Ecto neural progenitor cell (in vitro differentiated cells): ENCODE data around the gene CD4.
A peak's percentile ranks its signal among the peaks of the same experiment; 100 is the strongest.
"Not testable (repeated sequence)": the region's sequence is repeated elsewhere in the genome, so short reads cannot be mapped to it uniquely, and the experiment has no call there.

Experiments used
- DNase-seq: peaks from one replicate; pipeline ENCODE4 v3.0.0-alpha.2; 2018; ENCODE audit warnings: low spot score

The CD4 gene

DNA sequence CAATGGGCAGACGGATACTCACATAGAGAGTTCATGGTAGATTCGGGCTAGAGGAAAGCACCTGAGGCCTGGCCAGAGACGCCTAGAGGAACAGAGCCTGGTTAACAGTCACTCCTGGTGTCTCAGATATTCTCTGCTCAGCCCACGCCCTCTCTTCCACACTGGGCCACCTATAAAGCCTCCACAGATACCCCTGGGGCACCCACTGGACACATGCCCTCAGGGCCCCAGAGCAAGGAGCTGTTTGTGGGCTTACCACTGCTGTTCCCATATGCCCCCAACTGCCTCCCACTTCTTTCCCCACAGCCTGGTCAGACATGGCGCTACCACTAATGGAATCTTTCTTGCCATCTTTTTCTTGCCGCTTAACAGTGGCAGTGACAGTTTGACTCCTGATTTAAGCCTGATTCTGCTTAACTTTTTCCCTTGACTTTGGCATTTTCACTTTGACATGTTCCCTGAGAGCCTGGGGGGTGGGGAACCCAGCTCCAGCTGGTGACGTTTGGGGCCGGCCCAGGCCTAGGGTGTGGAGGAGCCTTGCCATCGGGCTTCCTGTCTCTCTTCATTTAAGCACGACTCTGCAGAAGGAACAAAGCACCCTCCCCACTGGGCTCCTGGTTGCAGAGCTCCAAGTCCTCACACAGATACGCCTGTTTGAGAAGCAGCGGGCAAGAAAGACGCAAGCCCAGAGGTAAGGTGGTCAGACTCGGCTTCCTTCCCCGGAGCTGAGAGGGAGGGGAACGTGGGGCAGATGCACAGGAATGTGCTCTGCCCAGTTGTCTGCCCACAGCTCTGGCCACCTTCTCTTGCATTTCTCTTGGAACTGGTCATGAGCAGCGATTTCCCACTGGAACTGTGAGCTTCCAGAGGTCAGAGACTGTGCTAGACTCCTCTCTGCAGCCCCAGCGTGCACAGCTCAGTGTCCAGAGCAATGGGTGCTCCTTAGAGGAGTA, at the start of gene CD4:
CD4 (plus strand) TSS at position 557 of the 953 bp plus-strand sequence. CDS start 10,611 bp downstream, outside the sequence.
- no peak for DNase-seq

DNA sequence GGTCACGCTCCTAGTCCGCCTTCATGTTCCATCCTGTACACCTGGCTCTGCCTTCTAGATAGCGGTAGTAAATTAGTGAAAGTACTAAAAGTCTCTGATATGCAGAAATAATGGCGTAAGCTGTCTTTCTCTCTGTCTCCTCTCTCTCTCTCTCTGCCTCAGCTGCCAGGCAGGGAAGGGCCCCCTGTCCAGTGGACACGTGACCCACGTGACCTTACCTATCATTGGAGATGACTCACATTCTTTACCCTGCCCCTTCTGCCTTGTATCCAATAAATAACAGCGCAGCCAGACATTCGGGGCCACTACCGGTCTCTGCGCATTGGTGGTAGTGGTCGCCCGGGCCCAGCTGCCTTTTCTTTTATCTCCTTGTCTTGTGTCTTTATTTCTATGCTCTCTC, 47.2 kb upstream of the CD4 start:
- DNase-seq = not testable (repeated sequence)

DNA sequence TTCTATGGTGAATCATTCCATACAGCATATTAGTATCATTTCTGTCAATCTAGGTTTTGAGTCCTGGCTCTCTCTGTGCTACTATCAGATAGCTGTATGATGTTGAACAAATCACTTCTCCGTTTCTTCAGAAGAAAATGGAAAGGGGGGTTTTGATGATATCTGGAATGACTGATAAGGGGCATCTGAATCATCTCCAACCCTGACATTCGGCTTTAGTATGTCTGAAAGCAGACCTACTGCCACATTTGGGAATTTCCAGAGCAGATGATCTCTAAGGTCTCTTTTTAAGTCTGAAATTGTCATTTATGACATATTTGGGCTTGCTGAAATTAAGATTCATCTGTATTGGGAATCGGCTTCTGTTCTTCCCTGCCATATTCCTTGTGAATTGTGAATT, 46.5 kb upstream of the CD4 start:
- DNase-seq = no peak

DNA sequence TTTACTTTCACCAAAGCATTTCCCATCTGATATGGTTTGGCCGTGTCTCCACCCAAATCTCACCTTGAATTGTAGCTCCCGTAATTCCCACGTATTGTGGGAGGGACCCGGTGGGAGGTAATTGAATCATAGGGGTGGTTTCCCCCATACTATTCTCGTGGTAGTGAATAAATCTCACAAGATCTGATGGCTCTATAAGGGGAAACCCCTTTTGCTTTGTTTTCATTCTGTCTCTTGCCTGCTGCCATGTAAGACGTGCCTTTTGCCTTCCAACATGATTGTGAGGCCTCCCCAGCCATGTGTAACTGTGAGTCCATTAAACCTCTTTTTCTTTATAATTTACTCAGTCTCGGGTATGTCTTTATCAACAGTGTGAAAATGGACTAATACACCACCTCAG, 46.0 kb upstream of the CD4 start:
- DNase-seq = not testable (repeated sequence)

DNA sequence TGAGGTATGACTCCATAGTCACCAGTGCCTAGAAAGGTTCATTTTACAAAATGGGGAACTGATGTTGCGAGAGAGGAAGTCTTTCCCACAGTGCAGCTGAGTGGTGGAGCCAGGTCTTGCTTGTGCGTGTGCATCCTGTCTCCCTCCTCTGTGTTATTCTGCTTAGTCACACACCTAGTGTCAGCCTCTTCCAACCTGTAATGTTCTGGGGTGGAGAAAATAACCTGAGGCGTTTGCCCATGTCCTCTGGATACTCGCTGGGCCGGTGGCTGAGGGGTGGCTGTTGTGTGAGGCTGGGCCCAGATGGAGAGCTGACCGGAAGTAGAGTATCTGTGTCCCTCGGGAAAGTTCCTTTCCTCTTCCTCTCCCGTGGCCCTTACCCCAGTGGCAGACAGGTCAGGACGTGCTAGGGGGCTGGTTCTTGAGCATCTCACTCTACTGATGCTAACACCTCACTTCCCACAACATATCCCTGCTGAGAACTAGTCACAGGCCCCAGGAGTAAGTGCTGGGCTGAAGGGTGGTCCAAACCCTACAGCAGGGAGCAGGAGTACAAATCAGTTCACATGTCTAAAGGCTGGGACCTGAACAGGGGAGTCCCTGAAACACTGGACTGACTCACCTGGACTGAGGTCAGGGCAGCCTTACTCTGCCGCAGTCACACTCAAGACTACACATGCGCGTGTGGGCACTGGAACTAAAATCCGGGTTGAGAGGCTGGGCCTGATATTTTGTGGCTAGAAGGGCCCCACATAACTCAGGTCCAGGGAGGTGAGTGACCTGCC, 43.4 kb upstream of the CD4 start:
- DNase-seq = no peak

DNA sequence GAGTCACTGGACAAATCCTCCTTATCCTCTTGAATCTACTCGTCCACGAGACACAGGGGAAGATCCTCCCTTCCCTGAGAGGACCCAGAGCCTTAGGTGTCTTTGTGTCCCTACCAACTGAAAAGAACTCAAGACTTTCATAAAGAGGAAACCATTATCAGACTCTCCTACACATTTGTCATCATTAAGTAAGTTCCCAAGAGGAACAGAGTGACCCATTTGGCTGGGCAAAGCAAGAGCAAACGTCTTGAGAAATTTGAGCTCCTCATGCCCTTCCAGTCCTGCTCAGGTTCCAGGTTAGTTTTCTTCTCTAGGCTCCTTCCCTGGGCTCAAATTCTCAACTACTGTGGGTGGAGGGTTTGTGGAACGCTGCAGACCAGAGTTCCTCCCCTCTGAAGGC, 42.1 kb upstream of the CD4 start:
- DNase-seq = no peak

DNA sequence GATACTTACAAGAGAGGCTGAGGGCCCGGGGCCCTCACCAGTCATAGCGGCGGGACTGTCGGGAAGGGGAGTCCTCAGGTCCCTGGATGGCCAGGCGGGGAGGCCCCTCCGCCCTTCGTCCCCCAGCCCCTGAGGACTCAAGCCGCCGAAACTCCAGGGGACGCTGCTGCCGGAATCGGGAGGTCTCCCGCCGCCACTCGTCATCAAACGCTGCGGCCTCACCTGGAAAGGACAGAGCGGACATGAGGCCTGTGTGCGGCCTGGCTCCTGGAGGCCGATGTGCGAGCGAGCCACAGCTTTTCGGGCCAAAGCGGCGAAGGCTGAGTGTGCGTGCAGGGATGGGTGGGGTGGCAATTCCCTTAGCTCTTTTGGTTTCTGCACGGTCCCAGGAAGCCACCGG, 40.6 kb upstream of the CD4 start:
- no peak for DNase-seq

DNA sequence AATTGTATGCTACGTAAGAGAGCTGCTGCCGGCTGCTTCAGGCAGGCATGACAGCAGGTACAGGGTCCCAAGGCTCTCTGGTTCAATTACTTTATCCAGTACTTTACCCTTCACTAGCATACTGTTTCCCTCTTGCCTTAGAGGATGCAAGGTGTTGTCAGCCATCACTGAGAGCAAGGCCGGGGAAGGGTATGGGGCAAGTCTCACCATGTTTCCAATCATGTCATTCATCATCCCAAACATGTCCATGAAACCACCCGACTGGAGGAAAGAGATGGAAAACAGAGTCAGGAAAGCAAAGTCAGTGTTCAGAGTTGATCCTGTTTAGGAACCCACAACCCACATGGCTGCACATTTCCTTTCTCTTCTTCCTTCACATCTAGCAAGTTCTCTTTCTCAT, 38.8 kb upstream of the CD4 start:
- no peak for DNase-seq

DNA sequence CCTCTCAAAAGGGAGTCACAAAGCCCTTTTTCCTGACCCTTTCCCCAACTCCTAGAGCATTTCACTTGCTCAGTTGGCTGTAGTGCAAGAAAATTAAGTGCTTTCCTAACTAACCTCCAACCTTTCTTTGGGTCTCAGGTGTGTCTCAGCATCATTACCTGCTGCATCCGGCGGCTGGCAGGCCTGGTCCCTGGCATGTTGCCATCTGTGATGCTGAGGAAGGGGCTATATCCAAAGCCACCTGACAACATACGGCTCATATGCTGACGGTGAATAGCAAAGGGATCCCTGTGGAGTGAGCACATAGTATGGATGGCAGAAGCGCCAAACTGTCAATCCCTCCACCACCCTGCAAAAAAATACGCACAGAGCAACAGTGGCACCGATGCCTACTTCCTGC, 37.6 kb upstream of the CD4 start:
- DNase-seq = no peak

DNA sequence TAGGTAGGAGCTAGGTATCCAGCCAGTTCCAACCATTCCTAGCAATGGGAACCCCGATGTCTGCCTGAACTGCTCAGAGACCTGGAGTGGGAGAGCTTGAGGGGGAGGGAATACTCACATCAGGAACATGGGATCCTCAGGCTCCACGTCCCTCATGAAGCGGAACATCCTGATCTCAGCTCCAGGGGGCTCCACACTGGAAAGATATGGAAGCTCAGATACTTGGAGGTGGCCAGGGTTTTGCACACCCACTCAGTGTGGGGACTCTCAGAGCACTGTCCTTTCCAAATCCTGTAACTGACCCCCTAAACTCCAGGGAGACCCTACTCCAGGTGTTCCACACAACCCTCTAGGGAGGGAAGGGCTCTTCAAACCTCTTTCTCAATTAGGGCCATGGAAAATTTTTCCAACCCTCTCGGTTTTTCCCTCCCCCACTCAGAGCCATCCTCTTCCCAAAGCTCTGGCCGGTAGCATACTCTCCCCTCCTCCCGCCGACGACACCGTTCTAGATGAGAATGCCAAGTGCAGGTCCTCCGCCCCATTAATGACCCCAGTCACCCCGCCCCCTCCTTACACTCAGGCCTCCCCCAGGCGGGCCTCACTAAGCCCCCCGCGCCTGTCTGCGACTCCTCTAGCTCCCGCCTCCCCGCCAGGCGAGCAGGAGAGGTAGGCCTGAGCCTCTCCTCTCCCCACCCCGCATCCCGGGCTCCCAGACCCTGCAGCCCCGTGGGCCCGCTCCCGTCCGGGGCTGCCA, 37.0 kb upstream of the CD4 start:
- DNase-seq = no peak

DNA sequence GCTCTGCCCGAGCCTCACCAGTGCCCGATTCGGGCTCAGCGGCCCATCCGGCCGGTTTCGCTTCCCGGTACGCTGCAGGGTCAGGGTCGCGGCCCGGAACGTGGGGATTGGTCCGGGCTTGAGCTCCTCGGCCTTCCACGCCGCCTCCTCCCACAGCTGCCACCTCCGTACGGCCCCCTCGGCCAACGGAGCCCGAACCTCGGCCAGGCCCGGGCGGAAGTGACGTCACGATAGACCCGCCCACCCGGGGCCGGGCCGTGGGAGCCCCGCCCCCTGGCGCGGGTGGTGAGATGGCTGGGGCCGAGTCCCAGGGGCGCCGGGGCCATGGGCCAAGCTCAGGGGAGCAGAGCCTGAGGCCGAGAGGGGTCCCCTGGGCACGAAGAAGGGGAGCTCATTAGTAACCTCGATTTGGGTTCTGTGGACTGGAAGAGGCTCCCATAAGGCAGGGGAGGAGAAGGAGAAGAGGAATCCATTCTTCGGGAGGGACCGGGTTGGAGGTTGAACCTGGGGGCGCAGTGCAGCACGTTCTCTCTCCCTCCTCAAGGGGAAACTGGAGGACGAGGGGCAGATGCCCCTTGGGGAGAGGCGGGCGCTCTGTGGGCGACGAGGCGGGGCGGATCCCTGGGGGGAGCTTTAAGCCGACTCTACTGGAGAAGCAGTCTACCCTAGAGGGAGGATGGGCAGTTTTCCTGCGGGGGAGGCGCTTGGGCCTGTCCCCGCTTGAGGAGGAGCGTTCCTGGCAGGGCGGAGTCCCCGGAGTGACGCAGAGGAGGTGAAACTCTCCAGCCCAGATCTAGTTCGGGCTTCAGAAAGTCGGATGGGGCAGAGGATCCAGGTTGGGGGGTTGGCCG, 36.2 kb upstream of the CD4 start, which contains the start of gene MLF2:
MLF2 (minus strand) TSS at position 221 of the 851 bp plus-strand sequence. CDS start 807 bp downstream, outside the sequence.
- peak; percentile 100 for DNase-seq

DNA sequence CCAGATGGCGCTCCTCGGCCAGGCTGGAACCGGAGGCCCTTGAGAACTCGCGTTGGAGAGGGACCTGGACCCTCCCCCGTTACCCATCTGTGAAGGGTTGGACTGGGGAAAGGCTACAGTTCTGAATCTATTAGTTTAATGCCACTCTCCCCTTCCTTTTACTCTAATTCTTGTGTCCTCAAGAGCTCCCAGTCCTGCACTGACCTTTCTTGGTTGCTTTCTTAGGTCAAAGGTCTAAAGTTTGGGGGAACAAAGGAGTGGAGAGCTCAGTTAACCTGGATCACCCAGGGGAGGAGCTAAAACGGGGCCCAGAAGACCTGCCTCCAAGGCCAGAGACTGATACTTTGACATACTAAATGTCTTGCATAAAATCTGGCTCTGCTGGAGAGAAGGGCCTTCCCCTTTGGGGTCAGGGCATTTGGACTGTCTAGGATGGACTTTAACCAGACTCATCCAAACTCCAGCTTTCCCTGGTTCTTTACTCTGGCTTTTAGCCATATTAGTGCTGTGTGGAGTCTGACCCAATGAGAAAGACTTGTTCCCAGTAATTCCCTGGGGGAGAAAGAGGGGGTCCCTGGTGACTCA, 35.5 kb upstream of the CD4 start:
- no peak for DNase-seq

DNA sequence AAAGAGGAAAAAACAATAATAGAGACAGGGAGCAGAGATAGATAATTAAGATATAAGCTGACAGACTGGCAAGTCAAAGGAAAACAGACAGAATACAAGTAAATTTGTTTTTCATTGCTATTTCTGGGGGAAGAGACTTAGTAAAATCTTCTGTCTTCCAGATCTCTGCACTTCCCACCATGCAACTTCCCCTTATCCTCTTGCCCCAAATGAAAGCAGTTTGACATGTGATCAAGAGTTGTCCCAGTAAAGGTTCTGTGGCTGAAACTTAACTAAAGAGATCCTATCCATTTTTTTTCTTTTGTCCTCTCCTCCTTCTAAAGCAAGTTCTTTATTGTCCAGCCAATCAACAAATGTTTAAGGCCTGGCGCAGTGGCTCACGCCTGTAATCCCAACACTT, 34.9 kb upstream of the CD4 start:
- DNase-seq = no peak

DNA sequence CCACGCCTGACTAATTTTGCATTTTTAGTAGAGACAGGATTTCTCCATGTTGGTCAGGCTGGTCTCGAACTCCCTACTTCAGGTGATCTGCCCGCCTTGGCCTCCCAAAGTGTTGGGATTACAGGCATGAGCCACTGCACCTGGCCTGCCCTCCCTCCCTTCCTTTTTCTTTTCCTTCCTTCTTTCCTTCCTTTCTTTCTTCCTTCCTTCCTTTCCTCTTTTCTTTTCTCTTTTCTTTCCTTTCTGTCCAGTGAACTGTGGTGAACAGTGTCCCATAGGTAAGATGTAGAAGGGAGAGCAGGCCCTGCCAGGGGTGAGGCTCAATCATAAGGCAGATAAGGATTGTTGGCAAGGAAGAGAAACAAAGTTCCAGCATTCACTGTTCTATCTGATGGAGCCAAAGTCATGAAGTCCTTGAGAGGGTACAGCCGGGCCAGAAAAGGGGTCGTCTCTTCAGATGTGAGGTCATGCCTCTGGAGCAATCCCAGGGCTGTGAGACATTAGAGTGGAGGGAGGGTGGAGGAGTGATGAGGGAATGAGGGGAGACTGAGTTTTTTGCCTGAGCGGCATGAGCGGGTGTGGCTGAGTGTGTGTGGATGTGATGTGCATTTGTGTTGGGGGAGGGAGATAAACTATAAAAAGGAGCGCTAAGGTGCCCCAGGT, 32.2 kb upstream of the CD4 start:
- no peak for DNase-seq

DNA sequence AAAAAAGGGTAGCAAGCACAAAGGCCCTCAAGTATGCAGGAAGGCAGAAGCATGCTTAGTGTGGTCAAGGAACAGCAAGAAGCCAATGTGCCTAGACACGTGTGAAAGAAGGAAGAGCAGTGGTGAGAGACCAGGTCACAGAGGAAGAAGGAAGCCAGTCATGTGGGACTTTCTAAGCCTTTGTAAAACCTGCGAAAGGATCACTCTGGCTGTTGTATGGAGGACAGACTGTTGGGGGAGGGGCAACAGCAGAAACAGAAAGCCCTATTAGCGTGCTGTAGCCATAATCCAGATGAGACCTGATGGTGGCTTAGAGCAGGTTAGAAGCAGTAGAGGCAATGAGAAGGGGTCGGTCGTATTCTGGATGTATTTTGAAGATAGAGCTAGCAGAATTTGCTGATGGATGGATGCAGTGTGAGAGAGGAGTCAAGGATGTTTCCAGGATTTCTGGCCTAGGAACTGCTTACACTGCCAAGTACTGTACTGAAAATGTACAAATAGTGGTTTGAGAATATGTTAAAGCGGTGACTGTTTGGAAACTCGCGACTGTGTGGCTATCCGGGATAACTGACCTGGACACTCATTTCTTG, 30.7 kb upstream of the CD4 start:
- DNase-seq = no peak

DNA sequence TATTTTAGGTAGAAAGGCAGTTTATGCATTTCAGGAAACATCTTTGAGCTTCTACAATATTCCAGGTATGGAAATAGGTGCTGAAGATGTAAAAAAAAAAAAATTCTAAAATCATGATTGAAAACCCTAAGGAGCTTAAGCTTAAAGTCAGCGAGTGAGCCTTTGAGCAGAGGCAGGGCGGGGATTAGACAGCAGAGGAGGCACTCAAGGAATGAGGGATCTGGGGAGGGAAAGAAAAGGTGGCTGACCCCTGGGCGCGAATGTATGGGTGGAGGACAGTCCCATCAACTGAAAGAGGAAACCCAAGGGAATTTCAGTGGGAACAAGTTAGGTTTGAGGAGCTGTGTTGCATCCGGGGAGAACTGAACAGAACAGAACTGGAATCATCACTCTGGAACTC, 29.6 kb upstream of the CD4 start:
- no peak for DNase-seq

DNA sequence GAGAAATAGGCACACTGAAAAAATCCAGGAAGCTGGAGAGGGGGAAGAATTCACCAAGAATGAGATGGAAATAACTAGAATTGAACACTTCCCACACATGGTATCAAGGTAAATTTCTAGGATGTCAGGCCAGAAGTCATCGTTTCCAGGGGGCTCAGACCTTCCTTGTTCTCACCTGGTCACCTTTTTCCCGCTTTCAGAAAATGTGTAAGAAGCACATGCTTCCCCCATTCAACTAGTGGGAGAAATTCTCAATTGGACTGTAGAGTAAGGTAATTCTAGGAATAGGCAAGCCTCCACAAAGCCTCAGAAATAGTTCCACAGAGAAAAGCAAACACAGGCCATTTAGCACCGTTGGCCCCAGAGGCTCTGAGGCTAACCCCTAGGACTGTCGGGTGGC, 25.9 kb upstream of the CD4 start:
- no peak for DNase-seq

DNA sequence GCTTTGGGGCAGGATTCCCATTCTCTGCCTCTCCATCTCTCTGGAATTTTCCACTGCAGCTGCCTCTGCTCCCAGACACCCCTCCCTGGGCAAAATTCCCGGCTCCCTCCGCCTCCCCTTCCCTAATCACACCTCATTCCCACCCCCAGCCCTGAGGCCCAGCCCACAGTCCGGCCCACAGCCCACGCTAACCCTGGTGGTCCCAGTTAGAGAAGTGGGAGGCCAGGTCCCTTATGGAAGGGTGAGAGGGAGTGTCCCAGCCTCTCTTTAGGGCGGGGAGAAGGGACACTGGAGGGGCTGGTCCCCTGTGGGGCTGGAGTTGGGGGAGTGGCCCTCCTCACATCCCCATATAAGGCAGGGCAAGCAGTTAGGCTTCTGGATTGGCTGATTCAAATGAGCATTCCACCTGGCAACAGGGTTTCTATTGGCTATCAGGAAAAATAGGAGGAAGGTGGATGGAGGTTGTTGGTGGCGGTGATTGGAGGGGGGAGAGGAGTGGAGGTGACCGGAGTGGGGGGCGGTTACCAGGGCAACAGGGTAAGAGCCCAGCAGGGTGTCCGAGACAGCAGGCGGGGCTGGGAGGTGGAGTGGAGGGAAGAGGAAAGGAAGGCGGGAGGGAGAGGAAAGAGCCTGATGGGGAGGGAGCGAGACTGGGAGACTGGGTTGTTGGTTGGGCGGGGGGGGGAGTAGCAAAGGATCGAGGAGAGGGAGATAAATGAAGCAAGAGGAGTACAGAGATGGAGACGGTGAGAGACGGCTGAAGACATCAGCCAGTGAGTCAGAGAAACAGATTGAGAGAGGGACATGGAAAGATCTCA, 25.1 kb upstream of the CD4 start:
- peak; percentile 100 for DNase-seq

DNA sequence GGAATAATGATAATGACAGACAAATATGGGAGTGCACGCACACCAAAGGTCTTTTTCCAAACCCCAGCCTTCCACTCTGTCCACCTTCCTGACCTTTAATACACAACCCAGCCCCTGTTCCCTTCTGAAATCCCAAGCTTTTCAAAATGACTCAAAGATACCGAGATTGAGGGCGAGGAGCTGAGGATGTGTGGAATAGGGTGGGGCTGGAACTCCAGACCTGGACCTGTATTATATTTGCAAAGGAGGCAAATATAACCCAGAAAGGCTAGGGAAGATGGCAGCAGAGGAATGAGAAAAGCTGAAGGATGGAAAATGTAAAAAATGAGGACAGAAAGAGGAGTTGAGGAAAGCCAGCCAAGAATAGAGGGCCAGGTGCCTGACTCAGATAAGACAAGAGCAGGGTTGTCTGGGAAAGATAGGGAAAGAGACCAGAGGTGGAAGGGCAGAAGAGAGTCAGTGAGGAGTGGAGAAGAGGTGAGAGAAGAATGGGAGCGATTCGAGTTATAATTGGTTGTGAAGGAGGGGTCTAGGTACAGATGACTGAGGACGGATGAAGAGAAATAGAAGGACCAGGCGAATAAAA, 24.2 kb upstream of the CD4 start:
- DNase-seq = no peak
